Stimulated activated CD8-positive, alpha-beta memory T cell treated with anti-CD3 and anti-CD28 coated beads, Interleukin-4, amount 100 ng/mL, for 24 hours (primary cell): ENCODE results near the gene CBLC.

ENCODE experiments used
- DNase-seq: peaks from one replicate; pipeline ENCODE4 v3.0.0-alpha.2; 2020; ENCODE audit warnings: low read depth

The CBLC gene

DNA sequence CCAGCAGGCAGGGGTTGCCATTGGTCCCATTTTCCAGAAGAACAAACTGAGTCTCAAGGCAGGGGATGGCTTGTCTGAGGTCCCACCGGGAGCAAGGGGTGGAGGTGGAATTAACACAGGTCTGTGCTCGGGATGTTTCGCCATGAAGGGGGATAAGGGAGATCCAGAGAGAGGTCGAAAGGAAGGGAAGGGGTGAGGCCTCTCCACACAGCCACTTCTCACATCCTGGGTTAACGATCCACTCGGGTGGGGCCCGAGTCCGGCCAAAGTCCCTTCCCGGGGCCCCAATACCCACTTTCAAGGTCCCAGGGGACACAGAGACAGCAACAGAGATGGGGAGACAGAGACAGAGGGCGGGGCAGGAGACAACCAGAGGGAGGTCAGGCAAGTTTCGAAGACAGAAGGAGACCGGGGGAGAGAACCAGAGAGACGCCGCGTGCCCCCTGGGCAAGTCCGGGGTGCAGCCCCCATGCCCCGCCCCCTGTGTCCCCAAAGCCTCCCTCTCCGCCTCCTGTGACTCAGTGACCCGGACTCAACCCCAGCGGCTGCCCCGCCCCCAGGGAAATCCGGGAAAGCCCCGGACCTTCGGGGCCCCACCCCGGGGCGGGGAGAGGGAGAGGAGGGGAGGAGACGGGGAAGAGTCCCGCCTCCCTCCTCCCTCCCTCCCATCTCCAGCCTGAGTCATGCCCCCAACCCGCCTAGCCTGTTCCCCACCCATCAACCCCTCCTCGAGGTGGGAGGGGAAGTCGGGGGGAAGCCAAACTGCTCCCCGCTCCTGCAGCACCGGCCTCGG, 30.5 kb upstream of the CBLC start:
- peak; percentile 89 for DNase-seq

GRCh38 chr19:44747739-44748425, 29.8 kb upstream of the CBLC start:
- no peak for DNase-seq

- DNase-seq = peak; percentile 64
These were observed 29.1 kb upstream of the CBLC start, which contains the start of gene BCL3 for GRCh38 chr19:44748426-44749254. BCL3 (plus strand) TSS chr19:44748708; CDS start chr19:44748791, 83 bp downstream.

- DNase-seq = no peak
These were observed 28.4 kb upstream of the CBLC start for GRCh38 chr19:44749292-44749691.

GRCh38 chr19:44749994-44750393, 27.7 kb upstream of the CBLC start:
- DNase-seq = no peak

GRCh38 chr19:44752123-44752815, 25.4 kb upstream of the CBLC start:
- DNase-seq = no peak

DNA sequence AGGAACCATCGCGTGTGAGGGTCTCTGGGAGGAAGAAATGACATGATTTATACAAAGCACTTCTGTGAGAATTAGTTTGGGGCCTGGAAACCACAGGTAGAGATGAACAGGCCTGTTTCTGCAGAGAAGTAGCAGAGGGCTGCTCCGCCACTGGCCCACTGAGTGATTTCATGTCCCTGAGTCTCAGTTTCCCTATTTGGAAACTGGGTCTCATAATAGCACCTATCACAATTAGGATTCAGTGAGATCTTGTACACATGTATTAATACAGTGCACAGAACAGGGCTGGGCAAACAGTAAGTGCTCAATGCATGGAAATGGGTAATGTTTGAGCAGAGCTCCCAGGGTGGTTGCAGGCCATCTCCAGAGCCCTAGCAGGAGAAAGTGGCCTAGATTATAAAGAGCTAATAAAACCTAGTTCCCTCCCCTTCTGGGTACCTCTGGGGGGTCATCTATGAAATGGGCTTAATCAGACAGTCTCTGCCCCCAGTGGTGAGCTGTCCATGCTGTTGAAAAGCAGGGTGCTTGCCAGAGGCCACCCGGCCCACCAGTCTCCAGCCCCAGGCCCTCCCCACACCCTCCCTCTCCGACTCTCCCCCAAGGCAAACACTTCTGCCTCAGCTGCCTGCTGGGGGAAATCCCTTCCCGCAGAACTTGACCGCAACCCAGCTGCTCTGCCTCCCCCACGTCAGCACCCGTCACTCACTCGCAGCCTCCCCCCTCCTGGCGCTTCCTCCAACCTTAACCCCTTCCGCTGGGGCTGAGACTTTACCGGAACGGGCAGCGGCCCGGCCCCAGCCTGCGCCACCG, 24.7 kb upstream of the CBLC start:
- peak; percentile 93 for DNase-seq

DNA sequence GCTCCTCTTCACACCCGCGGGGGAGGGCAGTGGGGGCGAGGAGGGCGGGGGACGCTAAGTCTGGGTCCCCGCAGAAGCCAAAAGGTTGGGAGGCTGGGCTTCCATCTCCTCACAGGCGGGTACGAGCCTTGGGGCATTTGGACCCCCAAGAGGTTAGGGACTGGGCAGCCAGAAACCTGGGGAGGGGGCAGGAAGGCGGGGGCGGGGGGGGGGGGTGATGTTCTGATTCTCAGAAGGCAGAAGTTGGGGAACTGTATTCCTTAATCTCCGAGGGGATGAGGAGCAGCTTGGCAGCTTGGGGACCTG, 24.1 kb upstream of the CBLC start:
- DNase-seq = no peak

DNA sequence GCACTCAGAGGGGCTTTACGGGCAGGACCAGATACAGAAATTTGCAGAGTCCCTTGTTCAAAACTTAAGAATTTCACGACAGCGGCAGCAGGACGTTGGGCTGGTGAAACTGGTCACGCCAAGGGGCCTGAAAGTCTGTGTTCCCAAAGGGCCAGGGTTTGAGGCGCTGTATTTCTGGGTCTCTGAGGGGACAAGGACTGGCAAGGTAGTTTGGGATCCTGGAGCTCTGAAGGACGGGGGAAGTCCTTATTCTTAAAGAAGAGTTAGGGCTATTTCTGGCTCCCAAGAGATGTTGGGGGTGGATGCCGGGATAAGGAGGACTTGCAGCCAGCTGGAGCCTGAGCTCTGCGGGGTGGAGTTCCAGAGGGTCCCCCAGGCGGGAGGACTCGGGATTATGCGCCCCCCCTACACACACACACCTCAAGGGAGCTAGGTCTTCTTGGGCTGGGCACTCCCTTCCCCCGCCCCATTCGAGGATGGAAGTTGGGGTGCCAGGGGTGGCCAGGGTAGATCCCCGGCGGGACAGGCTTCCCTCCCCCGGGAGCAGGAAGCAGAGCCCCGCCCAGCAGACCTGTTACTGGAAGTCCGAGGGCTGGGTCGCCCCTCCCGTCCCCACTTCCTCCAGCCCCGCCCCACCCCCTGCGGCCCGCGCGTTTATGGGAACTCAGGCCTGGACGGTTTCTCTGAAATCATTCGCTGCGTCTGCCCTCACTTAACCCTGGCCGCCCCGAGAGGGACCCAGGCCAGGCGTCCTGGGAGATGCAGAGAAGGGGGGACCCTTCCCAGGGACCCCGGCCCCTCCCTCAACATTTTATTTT, 23.5 kb upstream of the CBLC start:
- peak; percentile 70 for DNase-seq

- no peak for DNase-seq
These were observed 23.0 kb upstream of the CBLC start for GRCh38 chr19:44754750-44755080.

DNA sequence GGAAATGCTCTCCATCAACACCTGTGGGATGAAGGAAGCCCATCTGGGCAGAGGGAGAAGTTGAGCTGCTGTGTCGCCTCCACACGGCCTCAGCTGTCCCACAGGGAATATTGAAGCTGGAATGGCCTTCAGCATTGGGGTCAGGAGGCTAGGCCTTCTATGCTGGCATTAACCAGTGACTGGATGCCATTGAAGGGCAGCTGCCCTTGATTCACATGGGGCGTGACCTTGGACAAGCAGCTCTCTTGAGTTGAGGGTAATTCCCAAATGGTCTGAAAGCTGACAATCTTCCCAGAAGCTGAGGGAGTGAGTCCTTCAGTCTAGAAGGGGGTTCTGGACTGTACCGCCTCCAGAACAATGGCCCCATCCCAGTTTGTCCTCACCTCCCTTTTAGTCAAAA, 22.5 kb upstream of the CBLC start:
- no peak for DNase-seq

GRCh38 chr19:44756089-44756562, 21.6 kb upstream of the CBLC start:
- DNase-seq = no peak

DNA sequence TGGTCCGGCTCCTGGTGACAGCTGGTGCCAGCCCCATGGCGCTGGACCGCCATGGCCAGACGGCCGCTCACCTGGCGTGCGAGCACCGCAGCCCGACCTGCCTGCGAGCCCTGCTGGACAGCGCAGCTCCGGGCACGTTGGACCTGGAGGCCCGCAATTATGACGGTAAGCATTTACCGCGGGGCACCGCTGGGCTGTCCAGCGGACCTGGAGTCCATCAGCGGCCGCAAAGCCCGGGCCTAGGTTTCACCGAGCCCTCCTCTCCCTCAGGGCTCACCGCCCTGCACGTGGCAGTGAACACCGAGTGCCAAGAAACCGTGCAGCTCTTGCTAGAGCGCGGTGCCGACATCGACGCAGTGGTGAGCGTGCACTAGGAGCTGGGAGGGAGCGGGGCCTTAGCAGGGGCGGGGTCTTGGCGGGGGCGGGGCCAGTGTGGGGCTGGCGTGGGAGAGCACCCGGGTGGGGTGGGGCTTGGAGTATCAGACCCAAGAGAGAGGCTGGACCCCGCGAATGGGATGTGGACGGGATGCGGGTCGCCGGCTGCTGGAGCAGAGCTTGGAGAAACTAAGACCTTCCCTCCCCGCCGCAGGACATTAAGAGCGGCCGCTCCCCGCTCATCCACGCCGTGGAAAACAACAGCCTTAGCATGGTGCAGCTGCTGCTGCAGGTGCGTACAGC, 20.5 kb upstream of the CBLC start:
- DNase-seq = no peak

GRCh38 chr19:44757735-44758505, 19.8 kb upstream of the CBLC start:
- DNase-seq = no peak

GRCh38 chr19:44758596-44758995, 19.1 kb upstream of the CBLC start:
- DNase-seq = no peak

DNA sequence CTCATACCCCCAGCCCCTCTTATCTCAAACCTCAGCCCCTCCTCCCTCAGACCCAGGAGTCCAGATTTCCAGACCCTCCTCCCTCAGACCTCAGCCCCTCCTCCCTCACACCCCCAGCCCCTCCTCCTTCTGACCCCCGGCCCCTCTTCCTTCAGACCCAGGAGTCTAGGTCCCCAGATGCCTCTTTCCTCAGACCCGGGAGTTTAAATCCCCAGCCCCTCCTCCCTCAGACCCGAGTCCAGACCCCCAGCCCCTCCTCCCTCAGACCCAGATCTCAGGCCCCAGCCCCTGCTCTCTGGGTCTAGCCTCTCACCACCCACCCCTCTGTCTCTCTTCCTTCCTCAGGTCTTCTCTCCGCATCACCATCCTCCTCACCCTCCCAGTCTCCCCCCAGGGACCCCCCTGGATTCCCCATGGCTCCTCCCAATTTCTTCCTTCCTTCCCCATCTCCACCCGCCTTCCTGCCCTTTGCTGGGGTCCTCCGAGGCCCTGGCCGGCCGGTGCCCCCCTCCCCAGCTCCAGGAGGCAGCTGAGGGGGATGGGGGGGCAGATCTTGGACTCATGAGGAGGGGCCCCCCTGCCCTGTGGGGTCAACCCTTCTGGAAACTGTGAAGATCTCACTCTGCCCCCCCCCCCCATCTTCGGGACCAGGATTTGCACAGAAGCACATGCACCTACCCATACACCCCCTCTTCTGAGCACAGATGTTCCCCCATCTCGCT, 18.4 kb upstream of the CBLC start:
- no peak for DNase-seq

GRCh38 chr19:44762038-44762437, 15.7 kb upstream of the CBLC start:
- DNase-seq = no peak
